NCI-H146 treated with DMSO at 0.1 percent for 48 hours (cell line): ENCODE measurements around the gene TRIM23.
"Not testable (repeated sequence)": the region's sequence is repeated elsewhere in the genome, so short reads cannot be mapped to it uniquely, and the experiment has no call there.

Experiments used
- DNase-seq: peaks from one replicate; lab custom pipeline; 2025; ENCODE audit not compliant: unreplicated experiment; lab: John Stamatoyannopoulos, UW

TRIM23 gene

DNA sequence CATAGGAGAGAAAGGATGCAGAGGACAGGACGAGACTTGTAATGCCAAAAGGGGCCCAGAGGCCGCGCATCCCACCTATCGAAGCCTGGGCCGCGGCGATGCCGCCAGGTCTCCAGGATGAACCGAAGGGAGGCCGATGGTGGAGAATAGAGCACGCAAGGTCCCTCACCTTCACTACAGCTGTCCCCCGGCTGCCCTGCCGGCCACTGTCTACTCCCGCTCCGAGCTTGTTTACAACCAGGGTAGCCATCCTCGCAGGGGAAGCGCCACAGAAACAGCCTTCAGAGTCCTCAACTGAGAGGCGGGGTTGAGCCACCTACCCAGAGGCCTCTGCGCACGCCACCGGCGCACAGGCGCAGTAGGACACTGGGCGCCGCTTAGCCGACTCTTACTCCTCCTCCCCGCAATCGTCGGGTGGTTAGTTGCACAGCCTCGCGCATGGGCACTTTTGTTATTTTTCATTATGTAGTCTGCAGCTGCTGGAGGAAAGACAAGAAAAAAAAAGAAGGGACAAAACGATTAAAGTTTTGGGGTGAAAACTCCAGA, at the start of gene TRIM23:
Gene TRIM23 (minus strand): TSS at position 309 of the 546 bp plus-strand sequence. CDS start 59 bp downstream, at position 250.
- peak; percentile 96 for DNase-seq

GRCh38 chr5:65672796-65673195, 48.7 kb upstream of the TRIM23 start:
- DNase-seq = no peak

DNA sequence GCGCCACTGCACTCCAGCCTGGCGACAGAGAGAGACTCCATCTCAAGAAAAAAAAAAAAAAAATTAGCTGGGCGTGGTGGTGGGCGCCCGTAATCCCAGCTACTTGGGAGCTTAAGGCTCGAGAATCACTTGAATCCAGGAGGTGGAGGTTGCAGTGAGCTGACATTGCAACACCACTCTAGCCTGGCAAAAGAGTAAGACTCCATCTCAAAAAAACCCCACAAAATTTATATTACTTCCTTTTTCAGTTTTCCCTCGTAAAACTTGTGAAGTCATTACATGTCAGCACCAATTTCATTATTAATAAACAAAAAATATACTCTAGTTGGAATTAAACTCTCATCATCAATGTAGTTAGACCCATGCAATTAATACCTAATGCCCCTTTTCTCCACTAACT, 44.6 kb upstream of the TRIM23 start:
- no peak for DNase-seq

DNA sequence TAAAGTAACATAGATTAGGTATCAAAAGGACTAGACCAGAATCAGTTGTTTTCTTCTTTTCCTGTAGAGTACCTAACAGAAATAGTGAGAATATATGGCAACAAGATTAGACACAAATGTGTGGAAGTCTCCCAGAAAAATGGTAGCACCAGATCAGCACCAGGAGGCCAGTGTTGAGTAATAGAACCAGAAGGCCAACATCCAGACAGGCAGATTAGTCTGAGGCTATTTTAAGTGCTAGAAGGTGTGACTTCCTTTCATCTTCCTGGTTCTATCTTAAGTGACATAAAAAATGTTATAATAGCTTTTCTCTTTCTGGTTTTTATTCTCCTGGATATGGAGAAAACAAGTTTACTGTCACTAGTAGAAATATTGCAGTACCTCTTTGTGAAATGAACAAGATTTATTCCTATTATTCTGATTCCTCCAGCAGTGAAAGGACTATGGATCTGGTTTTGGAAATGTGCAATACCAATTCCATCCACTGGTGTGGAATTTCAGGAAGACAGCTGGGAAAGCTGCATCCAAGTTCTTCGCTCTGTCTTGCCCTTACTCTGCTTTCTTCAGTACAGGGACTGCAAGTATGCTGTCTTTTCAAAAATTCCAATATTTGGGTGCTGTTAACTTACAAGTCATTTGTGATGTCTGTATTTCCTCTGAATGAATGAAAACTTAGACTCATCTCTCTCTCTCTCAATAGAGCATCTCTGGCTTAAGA, 39.8 kb upstream of the TRIM23 start:
- no peak for DNase-seq

- no peak for DNase-seq
Measured at GRCh38 chr5:65654713-65655112, 30.6 kb upstream of the TRIM23 start.

- no peak for DNase-seq
Measured at GRCh38 chr5:65651144-65651543, 27.0 kb upstream of the TRIM23 start.

DNA sequence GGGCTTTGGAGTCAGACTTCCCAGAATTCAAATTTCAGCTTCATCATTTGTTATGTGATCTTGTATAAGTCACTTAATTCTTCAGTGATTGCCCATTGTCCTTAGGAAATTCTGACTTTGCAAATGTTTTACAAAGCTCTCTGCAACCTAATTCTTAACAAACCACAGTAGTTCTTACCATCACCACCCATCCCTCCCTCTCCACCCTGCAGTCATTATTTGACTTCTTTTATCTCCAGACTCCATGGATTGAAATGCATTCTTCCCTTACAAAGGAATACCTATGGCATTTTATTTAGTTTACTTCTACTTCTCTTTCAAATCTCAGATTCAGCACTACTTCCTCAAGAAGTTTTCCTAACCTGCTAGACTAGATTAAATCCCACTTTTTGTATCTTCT, 23.8 kb upstream of the TRIM23 start:
- DNase-seq = no peak

DNA sequence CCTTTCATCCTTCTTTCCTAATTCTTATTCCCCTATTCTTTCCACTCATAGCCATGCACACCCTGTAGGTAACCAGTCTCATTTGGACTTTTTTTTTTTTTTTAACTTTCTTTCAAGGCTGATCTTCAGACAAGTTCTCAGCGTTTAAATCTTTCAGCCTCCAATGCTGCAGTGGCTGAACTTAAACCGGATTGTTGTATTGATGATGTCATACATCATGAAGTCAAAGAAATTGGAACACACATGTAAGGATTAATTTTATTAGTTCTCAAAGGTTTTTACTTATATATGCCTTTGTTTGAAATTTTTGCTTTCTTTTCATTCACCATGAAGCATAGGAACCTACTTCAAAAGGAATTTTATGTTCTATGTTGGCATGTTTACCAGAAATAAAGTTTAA, 22.8 kb upstream of the TRIM23 start:
- DNase-seq = no peak

- no peak for DNase-seq
Measured at GRCh38 chr5:65640240-65640639, 16.1 kb upstream of the TRIM23 start.

DNA sequence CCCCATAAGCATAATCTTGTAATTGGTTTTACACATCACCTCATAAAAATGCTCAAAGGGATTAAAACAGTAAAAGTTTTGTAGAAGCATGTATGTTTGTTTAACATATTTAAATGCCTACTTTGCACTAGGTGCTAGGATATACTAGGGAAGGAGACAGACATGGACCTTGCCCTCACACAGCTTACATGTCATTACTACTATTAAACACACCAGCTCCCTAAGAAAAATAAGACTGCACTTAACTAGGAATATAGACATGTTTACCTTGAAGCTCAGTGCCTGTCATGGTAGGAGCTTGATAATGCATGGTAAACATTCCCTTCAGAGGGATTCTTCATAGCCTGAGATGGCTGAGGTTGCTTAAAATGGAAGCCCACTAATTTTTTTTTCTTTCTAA, 6.8 kb upstream of the TRIM23 start:
- DNase-seq = no peak

DNA sequence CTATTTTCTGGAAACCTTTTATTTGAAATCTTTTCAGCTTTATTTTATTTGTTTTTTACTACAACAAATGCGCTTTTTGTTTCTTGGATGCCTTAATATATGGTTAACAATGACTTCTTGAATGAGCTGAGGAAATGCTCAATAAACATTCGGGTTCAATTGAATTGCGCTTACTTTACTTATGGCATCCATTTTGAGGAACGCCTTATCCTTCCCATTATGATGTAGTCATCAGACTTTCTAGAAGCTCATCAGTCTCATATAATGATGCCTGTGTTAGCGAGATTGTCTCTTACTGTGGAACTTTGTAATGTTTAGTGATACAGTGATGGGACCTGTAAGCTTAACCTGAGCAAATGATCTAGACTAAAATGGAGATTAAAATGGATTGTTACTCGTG, 1.6 kb upstream of the TRIM23 start:
- no peak for DNase-seq

DNA sequence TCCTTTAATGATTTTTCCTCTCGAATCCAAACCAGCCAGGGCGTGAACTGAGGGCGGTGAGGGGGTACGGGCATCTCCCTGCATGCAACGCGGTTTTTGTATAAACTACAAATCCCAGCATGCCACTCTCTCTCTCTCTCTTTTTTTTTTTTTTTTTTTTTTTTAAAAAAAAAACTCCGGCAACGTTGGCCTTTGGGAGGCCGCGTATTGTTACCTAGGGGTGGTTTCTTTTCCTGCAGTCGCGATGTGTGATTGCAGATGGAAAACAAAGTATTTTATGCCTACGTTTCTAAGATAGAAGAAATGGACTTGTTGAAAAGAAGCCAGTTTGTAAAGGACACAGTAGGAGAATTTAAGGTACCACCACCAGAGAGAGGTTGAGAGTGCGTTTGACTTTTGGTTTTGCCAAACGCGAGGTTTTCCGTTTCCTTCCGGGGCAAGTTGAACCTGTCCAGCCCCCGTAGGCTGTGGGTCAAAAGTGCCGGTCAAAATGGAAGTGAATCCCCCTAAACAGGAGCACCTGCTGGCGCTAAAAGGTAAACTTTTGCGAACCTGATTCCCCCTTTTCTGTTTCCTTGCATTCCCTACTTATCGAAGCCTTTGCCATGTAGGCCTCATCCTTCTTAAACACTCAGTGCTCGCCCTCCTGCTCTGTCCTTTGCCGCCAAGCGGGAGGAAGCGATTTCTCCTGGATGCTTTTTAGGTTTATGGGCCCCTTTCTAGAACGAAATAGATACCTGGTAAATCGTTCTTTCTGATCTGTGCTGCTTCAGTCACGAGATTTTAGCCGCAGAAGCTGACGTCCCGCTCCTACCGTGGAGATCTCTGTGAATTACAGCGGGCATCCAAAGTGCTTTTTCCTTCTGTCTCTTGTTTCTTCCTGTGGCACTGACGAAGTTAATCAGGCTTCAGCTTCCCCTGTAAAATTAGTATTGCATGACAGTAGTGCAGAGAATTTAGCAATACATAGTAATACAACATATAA, 730 bp upstream of the TRIM23 start, which contains the start of the genes SHLD3 and TRAPPC13:
Gene SHLD3 (plus strand): TSS at position 457 of the 985 bp plus-strand sequence. CDS start 4,561 bp downstream, outside the sequence.
Gene TRAPPC13 (plus strand): TSS at position 457 of the 985 bp plus-strand sequence. CDS start 34 bp downstream, at position 491.
- peak; percentile 96 for DNase-seq

- peak; percentile 2 for DNase-seq
Measured at GRCh38 chr5:65623482-65623881, 651 bp downstream of the TRIM23 start.

DNA sequence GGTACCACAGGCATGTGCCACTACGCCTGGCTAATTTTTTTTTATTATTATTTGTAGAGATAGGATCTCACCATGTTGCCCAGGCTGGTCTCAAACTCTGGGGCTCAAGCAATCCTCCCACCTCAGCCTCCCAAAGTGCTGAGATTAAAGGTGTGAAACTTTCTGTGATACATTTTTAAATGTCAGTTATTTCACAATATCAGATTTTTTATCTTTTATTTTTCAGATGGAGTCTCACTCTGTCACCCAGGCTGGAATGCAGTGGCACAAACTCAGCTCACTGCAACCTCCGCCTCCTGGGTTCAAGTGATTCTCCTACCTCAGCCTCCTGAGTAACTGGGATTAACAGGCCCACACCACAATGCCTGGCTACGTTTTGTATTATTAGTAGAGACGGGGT, 2.2 kb downstream of the TRIM23 start:
- DNase-seq = not testable (repeated sequence)

- DNase-seq = no peak
Measured at GRCh38 chr5:65620021-65620420, 4.1 kb downstream of the TRIM23 start.

DNA sequence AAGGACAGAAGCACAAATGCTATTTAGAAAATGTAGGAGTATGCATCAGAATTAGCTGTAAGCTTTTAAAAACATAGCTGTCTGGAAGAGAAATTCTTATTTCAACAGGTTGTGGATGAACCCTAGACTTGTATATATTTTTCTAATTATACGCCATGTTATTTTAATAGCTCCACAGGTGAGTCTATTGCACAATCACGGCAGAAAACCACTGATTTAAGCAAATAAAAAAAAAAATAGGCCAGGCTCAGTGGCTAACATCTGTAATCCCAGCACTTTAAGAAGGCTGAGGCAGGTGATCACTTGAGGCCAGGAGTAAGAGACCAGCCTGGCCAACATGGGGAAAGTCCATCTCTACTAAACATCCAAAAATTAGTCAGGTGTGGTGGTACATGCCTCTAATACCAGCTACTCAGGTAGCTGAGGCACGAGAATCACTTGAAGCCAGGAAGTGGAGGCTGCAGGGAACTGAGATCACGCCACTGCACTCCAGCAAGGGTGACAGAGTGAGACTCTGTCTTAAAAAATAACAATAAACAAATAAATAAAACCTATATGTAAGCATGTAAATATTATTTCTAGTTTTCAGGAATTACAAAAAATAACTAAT, 11.7 kb downstream of the TRIM23 start:
- no peak for DNase-seq

DNA sequence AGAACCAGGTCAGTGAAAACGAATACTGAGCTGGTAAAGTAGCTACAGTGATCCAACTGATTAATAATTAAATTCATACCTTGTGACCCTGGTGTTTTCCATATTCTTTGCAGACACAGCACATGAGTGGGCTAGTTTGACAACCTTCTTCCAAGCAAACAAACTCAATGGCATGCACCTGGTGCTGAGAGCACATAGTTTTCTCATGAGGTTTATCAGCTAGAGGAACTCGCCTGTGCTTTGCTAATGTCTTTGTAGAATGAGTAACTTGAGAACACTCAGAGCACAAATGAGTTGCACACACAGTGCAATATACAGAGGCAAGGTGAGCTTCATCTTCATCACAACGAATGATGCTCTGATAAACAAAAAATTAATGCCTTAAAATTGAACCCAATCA, 12.6 kb downstream of the TRIM23 start:
- DNase-seq = peak; percentile 29

- DNase-seq = not testable (repeated sequence)
Measured at GRCh38 chr5:65601761-65602160, 22.4 kb downstream of the TRIM23 start.

DNA sequence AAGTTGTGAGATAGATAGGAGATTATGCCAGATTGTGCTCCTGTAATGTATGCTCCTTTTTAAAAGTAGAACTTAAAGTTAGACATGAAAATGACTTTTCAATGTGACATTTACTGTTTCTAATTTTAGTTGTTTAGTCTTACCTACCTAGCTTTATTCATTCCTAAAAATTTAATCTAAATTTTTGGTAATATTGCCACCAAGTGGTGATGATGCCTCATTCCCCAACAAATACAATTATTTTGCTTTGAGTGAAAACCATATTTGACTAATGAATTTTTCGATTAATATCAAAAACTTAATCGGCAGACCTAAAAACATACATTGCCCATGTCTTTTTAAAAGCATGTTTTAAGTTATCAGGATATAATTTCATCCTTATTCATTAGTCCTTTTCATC, 35.4 kb downstream of the TRIM23 start:
- no peak for DNase-seq

DNA sequence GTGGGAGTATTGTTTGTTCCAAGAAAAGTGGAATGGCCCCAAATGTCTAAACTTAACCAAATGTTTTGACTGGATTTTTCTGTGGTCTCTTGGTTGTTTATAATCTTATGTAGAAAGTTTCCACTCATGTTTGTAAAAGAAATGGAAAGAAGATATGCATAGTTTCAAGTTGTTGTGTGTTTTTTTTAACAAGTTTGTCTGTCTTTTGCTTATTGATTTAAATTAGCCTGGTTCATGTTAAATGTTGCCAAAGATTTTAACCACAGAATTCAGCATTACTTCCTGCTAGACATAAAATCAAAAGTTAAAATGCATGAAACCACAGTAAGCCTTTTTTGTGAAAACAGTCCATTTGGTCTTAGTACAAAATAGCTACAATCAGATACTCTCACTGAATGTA, 47.0 kb downstream of the TRIM23 start:
- no peak for DNase-seq

- DNase-seq = no peak
Measured at GRCh38 chr5:65570598-65571226, 53.4 kb downstream of the TRIM23 start.
